Hematopoietic multipotent progenitor cell treated with erythropoietin and hydrocortisone succinate and interleukin-3 and kit ligand, for 15 days (in vitro differentiated cells): Measurements from ENCODE around the gene RPS17.
"Not testable (repeated sequence)": the region's sequence is repeated elsewhere in the genome, so short reads cannot be mapped to it uniquely, and the experiment has no call there.

ENCODE experiments used
- DNase-seq: peaks from one replicate; pipeline ENCODE4 v3.0.0-alpha.2; 2015; ENCODE audit warnings: low spot score

RPS17 gene

GRCh38 chr15:82545478-82545877 lies 5.2 kb upstream of the RPS17 start:
- no peak for DNase-seq

- DNase-seq = no peak
These were observed 4.7 kb upstream of the RPS17 start for GRCh38 chr15:82545002-82545401.

- no peak for DNase-seq
These were observed 4.2 kb upstream of the RPS17 start for GRCh38 chr15:82544431-82544830.

GRCh38 chr15:82543160-82543559 lies 2.9 kb upstream of the RPS17 start:
- no peak for DNase-seq

GRCh38 chr15:82540984-82541431 lies 751 bp upstream of the RPS17 start:
- DNase-seq = no peak

GRCh38 chr15:82539691-82540054 lies 584 bp downstream of the RPS17 start:
- DNase-seq = peak; percentile 33

GRCh38 chr15:82538961-82539690 lies 1.1 kb downstream of the RPS17 start:
- DNase-seq = no peak

GRCh38 chr15:82537351-82537908 lies 2.8 kb downstream of the RPS17 start:
- DNase-seq = no peak

GRCh38 chr15:82536409-82537350 lies 3.6 kb downstream of the RPS17 start:
- DNase-seq = no peak

- DNase-seq = no peak
These were observed 4.5 kb downstream of the RPS17 start for GRCh38 chr15:82535566-82536408.

- not testable (repeated sequence) for DNase-seq
These were observed 5.1 kb downstream of the RPS17 start for GRCh38 chr15:82535151-82535550.

GRCh38 chr15:82534457-82534861 lies 5.8 kb downstream of the RPS17 start:
- not testable (repeated sequence) for DNase-seq

GRCh38 chr15:82533801-82534200 lies 6.5 kb downstream of the RPS17 start:
- DNase-seq = no peak

GRCh38 chr15:82532991-82533481 lies 7.2 kb downstream of the RPS17 start:
- DNase-seq = no peak

GRCh38 chr15:82532383-82532990 lies 7.8 kb downstream of the RPS17 start:
- no peak for DNase-seq

- no peak for DNase-seq
These were observed 8.5 kb downstream of the RPS17 start for GRCh38 chr15:82531496-82532382.

- DNase-seq = peak; percentile 72
These were observed 9.5 kb downstream of the RPS17 start for GRCh38 chr15:82530606-82531379.

GRCh38 chr15:82530006-82530405 lies 10.3 kb downstream of the RPS17 start:
- DNase-seq = no peak

GRCh38 chr15:82513587-82513986 lies 26.7 kb downstream of the RPS17 start:
- not testable (repeated sequence) for DNase-seq
